Activated CD8-positive, alpha-beta memory T cell treated with anti-CD3 and anti-CD28 coated beads, Interleukin-2, amount 50 U/mL, for 4 hours (primary cell): ENCODE measurements around the gene ADGRG1.
"Not testable (repeated sequence)": the region's sequence is repeated elsewhere in the genome, so short reads cannot be mapped to it uniquely, and the experiment has no call there.

Source experiments
- DNase-seq: peaks from one replicate; pipeline ENCODE4 v3.0.0-alpha.2; 2020

Gene ADGRG1

DNA sequence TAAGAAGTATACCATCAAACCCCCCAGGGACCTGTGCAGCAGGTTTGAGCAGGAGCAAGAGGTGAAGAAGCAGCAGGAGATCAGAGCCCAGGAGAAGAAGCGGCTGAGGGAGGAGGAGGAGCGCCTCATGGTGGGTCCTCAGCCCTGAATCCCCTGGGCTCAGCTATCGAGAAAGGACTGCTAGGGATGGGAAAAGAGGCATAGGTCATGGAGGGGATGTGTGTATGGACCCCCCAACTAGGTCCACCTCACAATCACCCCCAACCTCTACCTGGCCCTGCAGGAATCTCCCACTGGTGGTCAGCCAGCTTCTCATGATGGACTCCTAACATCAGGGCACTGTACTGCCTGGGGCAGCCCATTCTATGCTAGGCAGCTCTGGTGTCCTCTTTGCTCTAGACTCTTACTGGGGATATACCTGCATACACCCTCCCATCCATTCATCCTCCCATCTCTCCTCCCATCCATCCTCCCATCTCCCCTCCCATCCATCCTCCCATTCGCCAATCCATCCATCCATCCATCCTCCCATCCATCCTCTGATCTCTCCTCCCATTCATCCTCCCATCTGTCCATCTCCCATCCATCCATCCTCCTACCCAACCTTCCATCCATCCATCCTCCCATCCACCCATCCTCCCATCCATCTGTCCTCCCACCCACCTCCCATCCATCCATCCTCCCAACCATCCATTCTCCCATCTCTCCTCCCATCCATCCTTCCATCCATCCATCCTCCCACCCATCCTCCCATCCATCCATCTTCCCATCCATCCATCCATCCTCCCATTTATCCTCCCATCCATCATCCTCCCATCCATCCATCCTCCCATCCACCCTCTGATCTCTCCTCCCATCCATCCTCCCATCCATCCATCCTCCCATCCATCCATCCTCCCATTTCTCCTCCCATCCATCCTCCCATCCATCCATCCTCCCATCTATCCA is 76.7 kb downstream of the ADGRG1 start:
- DNase-seq = no peak

DNA sequence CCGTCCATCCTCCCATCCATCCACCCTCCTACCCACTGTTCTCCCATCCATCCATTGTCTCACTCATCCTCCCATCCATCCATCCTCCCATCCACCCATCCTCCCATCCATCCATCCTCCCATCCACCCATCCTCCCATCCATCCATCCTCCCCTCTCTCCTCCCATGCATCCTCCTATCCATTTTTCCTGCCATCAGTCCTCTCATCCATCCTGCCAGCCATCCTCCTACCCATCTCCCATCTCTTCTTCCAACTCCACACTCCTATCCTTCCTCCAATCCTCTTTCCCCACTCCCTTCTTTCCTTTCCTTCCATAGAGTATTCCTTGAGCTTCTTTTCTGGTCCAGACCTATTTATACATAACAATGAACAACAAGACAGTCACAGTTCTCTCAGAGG is 78.3 kb downstream of the ADGRG1 start:
- DNase-seq = no peak

DNA sequence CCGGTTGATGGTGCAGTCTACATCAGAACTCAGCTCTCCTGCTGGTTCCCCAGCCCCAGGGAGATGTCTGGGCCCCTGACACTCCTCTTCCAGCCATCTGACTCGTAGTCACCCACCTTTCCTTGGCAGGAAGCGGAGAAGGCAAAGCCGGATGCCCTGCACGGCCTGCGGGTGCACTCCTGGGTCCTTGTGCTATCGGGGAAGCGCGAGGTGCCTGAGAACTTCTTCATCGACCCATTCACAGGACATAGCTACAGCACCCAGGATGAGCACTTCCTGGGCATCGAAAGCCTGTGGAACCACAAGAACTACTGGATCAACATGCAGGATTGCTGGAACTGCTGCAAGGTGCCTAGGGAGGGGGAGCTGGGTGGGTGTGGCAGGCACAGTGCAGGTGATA is 78.9 kb downstream of the ADGRG1 start:
- no peak for DNase-seq

DNA sequence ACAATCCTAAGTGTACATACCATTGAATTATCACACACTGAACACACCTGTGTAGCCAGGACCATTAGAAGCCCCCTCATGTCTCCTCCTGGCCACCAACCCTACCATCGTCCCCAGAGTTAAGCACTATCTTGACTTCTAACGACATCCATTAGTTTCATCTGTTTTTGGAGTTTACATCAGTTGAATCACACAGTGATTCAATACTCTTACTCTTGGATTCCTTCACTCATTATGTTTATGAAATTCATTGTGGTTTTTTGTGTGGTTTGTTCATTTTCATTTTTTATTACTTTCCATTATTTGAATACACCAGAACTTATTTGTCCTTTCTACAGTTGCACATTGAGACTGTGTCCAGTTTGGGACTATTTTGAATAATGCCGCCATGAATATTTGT is 79.7 kb downstream of the ADGRG1 start:
- no peak for DNase-seq

DNA sequence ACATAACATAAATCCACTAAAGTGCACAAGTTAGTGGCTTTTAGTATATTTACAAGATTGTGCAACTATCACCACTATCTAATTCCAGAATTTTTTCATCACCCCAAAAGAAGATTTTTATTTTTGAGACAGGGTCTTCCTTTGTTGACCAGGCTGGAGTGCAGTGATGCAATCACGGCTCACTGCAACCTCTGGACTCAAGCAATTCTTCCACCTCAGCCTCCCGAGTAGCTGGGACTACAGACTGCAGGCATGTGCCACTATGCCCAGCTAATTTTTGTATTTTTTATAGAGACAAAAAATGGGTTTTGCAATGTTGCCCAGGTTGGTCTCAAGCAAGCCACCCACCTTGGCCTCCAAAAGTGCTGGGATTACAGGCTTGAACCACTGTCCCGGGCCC is 81.2 kb downstream of the ADGRG1 start:
- DNase-seq = no peak

DNA sequence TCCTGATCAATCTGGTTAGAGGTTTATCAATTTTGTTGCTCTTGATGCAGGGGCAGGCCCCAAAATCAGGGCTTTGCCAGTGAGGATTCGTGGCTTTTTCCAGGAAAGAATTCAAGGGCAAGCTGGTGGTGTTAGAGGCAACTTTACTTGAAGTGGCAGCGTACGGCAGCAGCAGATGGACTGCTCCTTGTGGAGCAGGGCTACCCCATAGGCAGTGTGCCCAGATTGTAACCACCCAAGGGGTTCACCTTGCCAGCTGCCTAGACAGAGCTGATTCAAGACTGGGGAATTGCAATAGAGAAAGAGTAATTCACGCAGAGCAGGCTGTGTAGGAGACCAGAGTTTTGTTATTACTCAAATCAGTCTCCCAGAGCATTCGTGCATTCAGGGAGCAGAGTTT is 82.9 kb downstream of the ADGRG1 start:
- DNase-seq = no peak

DNA sequence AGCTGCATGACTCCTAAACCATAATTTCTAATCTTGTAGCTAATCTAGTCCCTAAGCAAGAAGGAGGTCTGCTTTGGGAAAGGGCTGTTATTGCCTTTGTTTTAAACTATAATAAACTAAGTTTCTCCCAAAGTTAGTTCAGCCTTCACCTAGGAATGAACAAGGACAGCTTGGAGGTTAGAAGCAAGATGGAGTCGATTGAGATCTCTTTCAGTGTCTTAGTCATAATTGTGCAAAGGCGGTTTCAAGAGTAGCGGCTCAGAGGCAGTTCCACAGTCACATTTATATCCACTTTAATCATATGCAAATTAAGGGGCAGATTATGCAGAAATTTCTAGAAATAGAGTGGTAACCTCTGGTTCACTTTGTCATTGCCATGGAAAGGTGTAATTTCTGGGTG is 83.6 kb downstream of the ADGRG1 start:
- DNase-seq = no peak

DNA sequence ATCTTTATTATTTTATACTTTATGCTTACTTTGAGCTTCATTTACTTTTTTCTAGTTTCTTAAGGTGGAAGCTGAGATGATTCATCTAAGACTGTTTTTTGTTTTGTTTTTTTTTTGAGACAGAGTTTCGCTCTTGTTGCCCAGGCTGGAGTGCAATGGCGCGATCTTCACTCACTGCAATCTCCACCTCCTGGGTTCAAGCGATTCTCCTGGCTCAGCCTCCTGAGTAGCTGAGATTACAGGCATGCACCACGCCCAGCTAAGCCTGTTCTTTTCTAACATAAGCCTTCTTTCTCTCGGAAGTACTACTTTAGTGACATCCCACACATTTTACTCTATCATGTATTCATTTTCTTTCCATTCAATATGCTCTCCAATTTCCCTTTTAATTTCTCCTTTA is 84.1 kb downstream of the ADGRG1 start:
- not testable (repeated sequence) for DNase-seq

DNA sequence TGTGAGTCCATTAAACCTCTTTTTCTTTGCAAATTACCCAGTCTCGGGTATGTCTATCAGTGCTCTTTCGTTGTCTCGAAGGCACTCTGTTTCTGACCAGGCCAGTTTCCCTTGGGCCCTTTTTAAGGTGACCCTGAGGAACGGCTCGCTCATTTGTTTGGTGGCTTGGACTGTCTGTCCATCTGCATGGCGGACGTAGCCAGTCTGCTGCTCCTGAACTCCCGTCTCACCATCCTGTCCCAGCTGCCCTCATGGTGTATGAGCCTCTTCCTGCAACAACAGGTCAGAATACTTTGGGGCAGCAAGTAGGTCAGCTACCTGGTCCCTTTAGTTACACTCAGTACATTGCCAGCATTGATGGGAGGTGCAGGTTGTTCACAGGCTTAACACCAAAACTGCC is 85.2 kb downstream of the ADGRG1 start:
- no peak for DNase-seq

DNA sequence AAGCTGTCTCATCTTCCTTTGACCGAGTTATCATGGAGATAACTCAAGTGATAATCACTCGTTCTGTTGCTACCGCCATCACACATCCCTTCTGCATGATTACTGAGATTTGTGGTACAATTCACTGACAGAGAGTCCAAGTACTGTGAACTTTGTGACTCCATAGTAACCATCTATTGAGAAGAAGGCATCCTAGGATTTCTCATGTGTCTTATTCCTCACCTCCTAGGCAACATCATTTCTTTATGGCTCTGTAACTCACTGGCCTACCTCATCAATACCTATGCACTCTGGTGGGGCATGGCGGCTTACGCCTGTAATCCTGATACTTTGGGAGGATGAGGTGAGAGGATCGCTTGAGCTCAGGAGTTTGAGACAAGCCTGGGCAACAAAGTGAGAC is 85.6 kb downstream of the ADGRG1 start:
- no peak for DNase-seq
